EL (cell line): ENCODE measurements around the gene HYDIN.

Source experiments
- DNase-seq: peaks from one replicate; pipeline ENCODE4 v3.0.0-alpha.2; 2016

Gene HYDIN

DNA sequence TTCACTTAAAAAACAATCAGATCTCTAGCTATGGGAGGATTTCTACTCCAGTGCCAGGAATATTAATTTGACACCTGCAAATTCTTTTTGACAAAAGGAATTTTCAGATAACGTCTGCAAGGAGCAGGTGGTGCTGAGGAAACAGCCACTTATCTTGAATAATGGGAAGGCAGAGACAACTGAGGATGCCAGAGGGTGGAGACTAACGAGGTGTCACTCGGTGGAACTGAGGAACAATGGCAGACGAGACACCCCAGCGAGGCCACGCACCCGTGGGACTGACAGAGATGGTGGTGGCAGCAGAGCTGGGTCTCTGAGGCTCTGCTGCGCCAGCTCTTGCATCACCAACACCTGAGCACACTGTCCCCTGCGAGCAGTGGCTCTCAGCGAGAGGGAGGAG is 471.7 kb downstream of the HYDIN start:
- DNase-seq, result no peak
